ENCODE measurements around the gene NDUFS8. TPM values are rescaled to one million over a fixed set of nuclear protein-coding genes. Genes with fewer than 3 reads are reported as not detected.
"Not testable (repeated sequence)": the region's sequence is repeated elsewhere in the genome, so short reads cannot be mapped to it uniquely, and the experiment has no call there.

The NDUFS8 gene
- total RNA-seq, 2 donors from 2014 or later: 150 to 168 TPM

- Mint-ChIP-seq H3K27me3 (ENCODE audit: insufficient read depth) (peaks cover 4% of the 10 kb centered on the region), H3K36me3 (ENCODE audit: low read depth) (no peaks in the 10 kb centered on the region), H3K4me3 (no peak overlapping the region), H3K27ac (no peak overlapping the region), H3K4me1 (no peaks in the 10 kb centered on the region), H3K9me3 (no peaks in the 10 kb centered on the region)
- H3K9me3 ChIP-seq (ENCODE audit: control insufficient read depth, low read length): no peaks in the 10 kb centered on the region
- no peak overlapping the region for H3K9ac ChIP-seq (ENCODE audit: extremely low read depth, low read length, poor library complexity, severe bottlenecking)
- TF ChIP-seq, protein P1, sequence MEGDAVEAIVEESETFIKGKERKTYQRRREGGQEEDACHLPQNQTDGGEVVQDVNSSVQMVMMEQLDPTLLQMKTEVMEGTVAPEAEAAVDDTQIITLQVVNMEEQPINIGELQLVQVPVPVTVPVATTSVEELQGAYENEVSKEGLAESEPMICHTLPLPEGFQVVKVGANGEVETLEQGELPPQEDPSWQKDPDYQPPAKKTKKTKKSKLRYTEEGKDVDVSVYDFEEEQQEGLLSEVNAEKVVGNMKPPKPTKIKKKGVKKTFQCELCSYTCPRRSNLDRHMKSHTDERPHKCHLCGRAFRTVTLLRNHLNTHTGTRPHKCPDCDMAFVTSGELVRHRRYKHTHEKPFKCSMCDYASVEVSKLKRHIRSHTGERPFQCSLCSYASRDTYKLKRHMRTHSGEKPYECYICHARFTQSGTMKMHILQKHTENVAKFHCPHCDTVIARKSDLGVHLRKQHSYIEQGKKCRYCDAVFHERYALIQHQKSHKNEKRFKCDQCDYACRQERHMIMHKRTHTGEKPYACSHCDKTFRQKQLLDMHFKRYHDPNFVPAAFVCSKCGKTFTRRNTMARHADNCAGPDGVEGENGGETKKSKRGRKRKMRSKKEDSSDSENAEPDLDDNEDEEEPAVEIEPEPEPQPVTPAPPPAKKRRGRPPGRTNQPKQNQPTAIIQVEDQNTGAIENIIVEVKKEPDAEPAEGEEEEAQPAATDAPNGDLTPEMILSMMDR (conservative IDR thresholded peaks at IDR 0.05): no peak
- no peak overlapping the region for H3K4me3 ChIP-seq (ENCODE audit: low read length)
- no peaks in the 10 kb centered on the region for H3K4me1 ChIP-seq (ENCODE audit: control insufficient read depth, insufficient read depth, low read length)
- 85 to 95% methylated on average over 4 to 29 of the region's 29 CpGs for WGBS, 2 experiments (ENCODE audit: insufficient coverage in 1 of 2, insufficient read length in 1 of 2)
- H3K36me3 ChIP-seq (ENCODE audit: control insufficient read depth, insufficient read depth, low read length): no peaks in the 10 kb centered on the region
- DNase-seq: no peak
- H3K27ac ChIP-seq (ENCODE audit: low read depth, low read length): no peak overlapping the region
- H3K27me3 ChIP-seq (ENCODE audit: control insufficient read depth, insufficient read depth, low read length, poor library complexity, severe bottlenecking): no peaks in the 10 kb centered on the region
Observed at GRCh38 chr11:67983951-67984350, 46.5 kb upstream of the NDUFS8 start.

GRCh38 chr11:67985302-67985701 is 45.2 kb upstream of the NDUFS8 start:
- H3K4me3 Mint-ChIP-seq; H3K9me3 Mint-ChIP-seq; H3K4me1 Mint-ChIP-seq; H3K27ac ChIP-seq (ENCODE audit: low read depth, low read length); H3K27me3 ChIP-seq (ENCODE audit: control insufficient read depth, insufficient read depth, low read length, poor library complexity, severe bottlenecking); H3K36me3 Mint-ChIP-seq (ENCODE audit: low read depth); DNase-seq; H3K36me3 ChIP-seq (ENCODE audit: control insufficient read depth, insufficient read depth, low read length); H3K4me1 ChIP-seq (ENCODE audit: control insufficient read depth, insufficient read depth, low read length); H3K9me3 ChIP-seq (ENCODE audit: control insufficient read depth, low read length); H3K27ac Mint-ChIP-seq; H3K4me3 ChIP-seq (ENCODE audit: low read length); H3K9ac ChIP-seq (ENCODE audit: extremely low read depth, low read length, poor library complexity, severe bottlenecking): not testable (repeated sequence)
- H3K27me3 Mint-ChIP-seq (ENCODE audit: insufficient read depth): peaks cover 11% of the 10 kb centered on the region
- 91% methylated on average over 5 of the region's 6 CpGs; no CpG with 5 or more reads in 1 of the 2 experiments for WGBS, 2 experiments (ENCODE audit: insufficient coverage in 1 of 2, insufficient read length in 1 of 2)

DNA sequence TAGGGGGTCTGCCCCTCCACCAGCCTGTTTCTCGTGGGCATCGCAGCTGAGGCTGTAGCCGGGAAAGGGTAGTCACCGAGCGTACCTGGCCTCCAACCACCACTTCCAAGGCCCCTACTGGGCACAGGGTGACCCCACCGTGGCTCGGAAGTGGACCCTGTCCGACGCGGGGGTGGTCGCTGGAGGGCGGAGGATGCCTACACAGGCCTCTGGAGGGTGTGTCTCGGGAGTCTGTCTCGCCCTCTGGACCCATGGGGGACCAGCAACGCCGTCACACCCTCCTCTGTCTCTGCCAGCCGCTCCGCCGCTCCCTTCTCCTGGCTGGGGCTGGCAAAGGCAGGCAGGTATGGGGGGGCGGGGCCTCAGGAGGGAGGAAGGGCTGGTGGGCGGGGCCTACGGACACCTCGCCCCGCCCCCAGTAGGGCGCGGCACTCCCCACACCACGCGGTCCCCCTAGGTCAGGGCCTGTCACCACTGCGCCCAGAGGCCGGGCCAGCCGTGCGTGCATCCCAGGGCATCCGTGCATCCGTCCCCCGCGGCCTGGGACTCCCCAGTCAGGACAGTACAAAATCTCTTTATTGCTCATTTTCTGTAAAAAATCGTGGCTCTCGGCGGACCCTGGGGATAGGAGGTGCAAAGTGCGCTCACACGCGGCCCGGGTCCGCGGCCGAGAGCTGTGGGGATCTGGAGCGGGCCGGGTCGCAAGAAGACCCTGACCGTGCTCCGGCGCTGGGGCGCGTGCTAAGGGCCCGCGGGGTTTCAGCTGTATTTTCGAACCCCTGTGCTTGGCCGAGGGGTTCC is 39.7 kb upstream of the NDUFS8 start:
- H3K4me3 ChIP-seq (ENCODE audit: low read length); H3K9me3 Mint-ChIP-seq; H3K27ac Mint-ChIP-seq; H3K4me1 ChIP-seq (ENCODE audit: control insufficient read depth, insufficient read depth, low read length); H3K36me3 Mint-ChIP-seq (ENCODE audit: low read depth); H3K27me3 ChIP-seq (ENCODE audit: control insufficient read depth, insufficient read depth, low read length, poor library complexity, severe bottlenecking); H3K27ac ChIP-seq (ENCODE audit: low read depth, low read length); H3K4me1 Mint-ChIP-seq; H3K36me3 ChIP-seq (ENCODE audit: control insufficient read depth, insufficient read depth, low read length); H3K9ac ChIP-seq (ENCODE audit: extremely low read depth, low read length, poor library complexity, severe bottlenecking); H3K9me3 ChIP-seq (ENCODE audit: control insufficient read depth, low read length): not testable (repeated sequence)
- Mint-ChIP-seq H3K4me3 (peak overlapping the region; percentile 53), H3K27me3 (ENCODE audit: insufficient read depth) (peaks cover 19% of the 10 kb centered on the region)
- DNase-seq: peak; percentile 88
- 19 to 57% methylated on average over 6 to 45 of the region's 58 CpGs for WGBS, 2 experiments (ENCODE audit: insufficient coverage in 1 of 2, insufficient read length in 1 of 2)

DNA sequence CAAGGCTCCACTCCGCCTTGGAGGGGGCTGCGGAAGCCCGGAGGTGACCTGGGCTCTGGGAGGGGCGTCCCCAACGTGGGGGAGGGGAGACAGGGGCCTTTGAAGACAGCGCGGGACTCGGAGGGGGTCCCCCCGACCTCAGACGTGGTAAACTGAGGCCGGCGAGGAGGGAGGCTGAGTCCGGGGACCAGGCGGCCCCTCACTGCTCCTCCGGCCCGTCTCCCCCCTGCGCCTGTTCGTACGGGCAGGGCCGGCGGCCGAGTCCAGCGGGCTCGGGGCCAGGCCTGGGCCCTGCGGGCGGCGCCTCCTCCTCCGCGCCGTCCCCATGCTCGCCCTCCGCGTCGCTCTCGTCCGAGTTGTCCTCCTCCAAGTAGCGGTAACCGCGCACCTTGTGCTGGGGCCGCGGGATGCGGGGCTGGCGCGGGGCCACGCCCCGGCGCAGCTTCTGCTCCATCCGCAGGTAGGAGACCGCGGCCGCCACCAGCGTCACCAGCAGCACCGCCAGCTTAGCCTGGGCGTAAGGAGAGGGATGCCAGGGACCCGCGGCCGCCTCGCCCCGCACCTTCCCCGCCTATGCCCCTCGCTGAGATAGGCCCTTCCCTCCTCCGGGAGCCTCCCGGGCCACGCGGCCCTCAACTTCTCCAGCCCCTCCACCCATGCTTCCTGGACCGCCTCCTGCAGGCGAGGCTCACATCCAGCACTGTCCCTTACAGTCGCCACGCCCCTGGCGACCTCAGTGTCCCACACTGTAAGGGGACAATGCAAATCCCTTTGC is 38.9 kb upstream of the NDUFS8 start:
- not testable (repeated sequence) for H3K9me3 ChIP-seq (ENCODE audit: control insufficient read depth, low read length); H3K27ac ChIP-seq (ENCODE audit: low read depth, low read length); H3K27ac Mint-ChIP-seq; H3K4me3 ChIP-seq (ENCODE audit: low read length); H3K36me3 Mint-ChIP-seq (ENCODE audit: low read depth); H3K27me3 ChIP-seq (ENCODE audit: control insufficient read depth, insufficient read depth, low read length, poor library complexity, severe bottlenecking); H3K9me3 Mint-ChIP-seq; H3K9ac ChIP-seq (ENCODE audit: extremely low read depth, low read length, poor library complexity, severe bottlenecking); H3K4me1 ChIP-seq (ENCODE audit: control insufficient read depth, insufficient read depth, low read length); H3K36me3 ChIP-seq (ENCODE audit: control insufficient read depth, insufficient read depth, low read length); H3K4me1 Mint-ChIP-seq
- 12 to 47% methylated on average over 3 to 64 of the region's 70 CpGs for WGBS, 2 experiments (ENCODE audit: insufficient coverage in 1 of 2, insufficient read length in 1 of 2)
- DNase-seq: peak; percentile 55
- Mint-ChIP-seq H3K27me3 (ENCODE audit: insufficient read depth) (peaks cover 19% of the 10 kb centered on the region), H3K4me3 (peak overlapping the region; percentile 53)
- TF ChIP-seq, protein P1 (conservative IDR thresholded peaks at IDR 0.05): peak; percentile 50
